ENCODE measurements around the gene TBPL2.
A peak's percentile ranks its signal among the peaks of the same experiment; 100 is the strongest.
"Not testable (repeated sequence)": the region's sequence is repeated elsewhere in the genome, so short reads cannot be mapped to it uniquely, and the experiment has no call there.

The TBPL2 gene

GRCh38 chr14:55438066-55438683 lies 2.2 kb downstream of the TBPL2 start:
- peak; percentile 86 for DNase-seq

GRCh38 chr14:55436931-55437330 lies 3.5 kb downstream of the TBPL2 start:
- DNase-seq, result no peak

- no peak for DNase-seq
Observed at GRCh38 chr14:55436519-55436918, 3.9 kb downstream of the TBPL2 start.

- no peak for DNase-seq
Observed at GRCh38 chr14:55434805-55435174, 5.6 kb downstream of the TBPL2 start.

- no peak for DNase-seq
Observed at GRCh38 chr14:55433880-55434804, 6.3 kb downstream of the TBPL2 start.

- DNase-seq, result no peak
Observed at GRCh38 chr14:55432628-55433027, 7.8 kb downstream of the TBPL2 start.

GRCh38 chr14:55430024-55430690 lies 10.3 kb downstream of the TBPL2 start:
- DNase-seq, result peak; percentile 94

- no peak for DNase-seq
Observed at GRCh38 chr14:55427439-55427838, 13.0 kb downstream of the TBPL2 start.

GRCh38 chr14:55426891-55427290 lies 13.5 kb downstream of the TBPL2 start:
- no peak for DNase-seq

- DNase-seq, result no peak
Observed at GRCh38 chr14:55425091-55425490, 15.3 kb downstream of the TBPL2 start.

- no peak for DNase-seq
Observed at GRCh38 chr14:55423969-55424368, 16.4 kb downstream of the TBPL2 start.

- DNase-seq, result not testable (repeated sequence)
Observed at GRCh38 chr14:55422338-55422737, 18.1 kb downstream of the TBPL2 start.

- no peak for DNase-seq
Observed at GRCh38 chr14:55419663-55420062, 20.8 kb downstream of the TBPL2 start.

- DNase-seq, result no peak
Observed at GRCh38 chr14:55418411-55418810, 22.0 kb downstream of the TBPL2 start.

- peak; percentile 69 for DNase-seq
Observed at GRCh38 chr14:55417955-55418354, 22.5 kb downstream of the TBPL2 start.

GRCh38 chr14:55416866-55417265 lies 23.6 kb downstream of the TBPL2 start:
- DNase-seq, result peak; percentile 67

- no peak for DNase-seq
Observed at GRCh38 chr14:55414551-55414950, 25.9 kb downstream of the TBPL2 start.

- DNase-seq, result no peak
Observed at GRCh38 chr14:55412676-55413075, 27.7 kb downstream of the TBPL2 start.

- peak; percentile 93 for DNase-seq
Observed at GRCh38 chr14:55411426-55412389, 28.7 kb downstream of the TBPL2 start, which contains the start of gene ATG14. TSS of gene ATG14 (minus strand) at chr14:55411830. CDS start at chr14:55411822, 8 bp downstream.

GRCh38 chr14:55410876-55411275 lies 29.5 kb downstream of the TBPL2 start:
- peak; percentile 47 for DNase-seq

- no peak for DNase-seq
Observed at GRCh38 chr14:55404173-55404854, 36.1 kb downstream of the TBPL2 start.

GRCh38 chr14:55401751-55402150 lies 38.7 kb downstream of the TBPL2 start:
- no peak for DNase-seq

Data from hematopoietic multipotent progenitor cell treated with erythropoietin and hydrocortisone succinate and interleukin-3 and kit ligand, for 6 days (in vitro differentiated cells).